MM.1S (cell line): ENCODE results near the gene TXNDC17.

Experiments
- DNase-seq: peaks from one replicate; pipeline ENCODE4 v3.0.0-alpha.2; 2015
- H2AFZ ChIP-seq: fragments of 300-600 bp; sonication (generic); 2 replicates; pipeline ENCODE4 v1.6.0; 2016; ENCODE audit warnings: antibody characterized with exemption, low read length
- H3F3A ChIP-seq: fragments of 300-600 bp; sonication (generic); 2 replicates; pipeline ENCODE4 v1.6.1; 2016; ENCODE audit warnings: mild to moderate bottlenecking, antibody characterized with exemption, low read length, moderate library complexity, mixed read lengths; ENCODE audit not compliant: insufficient read depth
- H3K27ac ChIP-seq: fragments of 300-600 bp; sonication (generic); 2 replicates; pipeline ENCODE4 v1.5.1; 2016; ENCODE audit warnings: mild to moderate bottlenecking, low read length
- H3K27me3 ChIP-seq: fragments of 300-600 bp; sonication (generic); replicated peaks from 2 replicates; pipeline ENCODE4 v1.6.0; 2016; ENCODE audit warnings: low read length; ENCODE audit not compliant: insufficient read depth
- H3K36me3 ChIP-seq: fragments of 300-600 bp; sonication (generic); replicated peaks from 2 replicates; pipeline ENCODE4 v1.6.1; 2016; ENCODE audit warnings: mild to moderate bottlenecking, low read length, mixed read lengths; ENCODE audit not compliant: insufficient read depth
- H3K4me1 ChIP-seq: fragments of 300-600 bp; sonication (generic); 2 replicates; pipeline ENCODE4 v1.6.1; 2016; ENCODE audit warnings: low read length, mixed read lengths
- H3K4me2 ChIP-seq: fragments of 300-600 bp; sonication (generic); 2 replicates; pipeline ENCODE4 v1.6.0; 2016; ENCODE audit warnings: low read depth, low read length
- H3K4me3 ChIP-seq: fragments of 300-600 bp; sonication (generic); 2 replicates; pipeline ENCODE4 v1.5.1; 2016; ENCODE audit warnings: low read length, mixed read lengths
- H3K79me2 ChIP-seq: fragments of 300-600 bp; sonication (generic); 2 replicates; pipeline ENCODE4 v1.6.1; 2016; ENCODE audit warnings: mixed run types, low read length, mixed read lengths
- H3K9ac ChIP-seq: fragments of 300-600 bp; sonication (generic); 2 replicates; pipeline ENCODE4 v1.6.1; 2016; ENCODE audit warnings: low read length, mixed read lengths
- H3K9me2 ChIP-seq: fragments of 300-600 bp; sonication (generic); replicated peaks from 2 replicates; pipeline ENCODE4 v1.6.1; 2016; ENCODE audit warnings: mild to moderate bottlenecking, low read length, mixed read lengths; ENCODE audit not compliant: insufficient read depth
- H3K9me3 ChIP-seq: fragments of 300-600 bp; sonication (generic); replicated peaks from 2 replicates; pipeline ENCODE4 v1.6.1; 2016; ENCODE audit warnings: mild to moderate bottlenecking, low read length, mixed read lengths; ENCODE audit not compliant: insufficient read depth
- H4K20me1 ChIP-seq: fragments of 300-600 bp; sonication (generic); 2 replicates; pipeline ENCODE4 v1.6.1; 2016; ENCODE audit warnings: mild to moderate bottlenecking, low read length, moderate library complexity, mixed read lengths; ENCODE audit not compliant: insufficient read depth
- EZH2 ChIP-seq: fragments of 300-600 bp; sonication (generic); optimal IDR thresholded peaks from 2 replicates; pipeline ENCODE3; 2017; ENCODE audit warnings: low read depth, mild to moderate bottlenecking, antibody characterized with exemption, low read length, mixed read lengths
- EZH2phosphoT487 ChIP-seq: fragments of 300-600 bp; sonication (generic); IDR thresholded peaks from 2 replicates; pipeline ENCODE4 v1.6.1; 2018; ENCODE audit warnings: antibody characterized with exemption, low read length
- TF ChIP-seq, protein P1 (sequence below): fragments of 300-600 bp; sonication (generic); IDR thresholded peaks from 2 replicates; pipeline ENCODE4 v1.5.1; 2016; ENCODE audit warnings: antibody characterized with exemption, low read length, mixed read lengths

Gene TXNDC17

DNA sequence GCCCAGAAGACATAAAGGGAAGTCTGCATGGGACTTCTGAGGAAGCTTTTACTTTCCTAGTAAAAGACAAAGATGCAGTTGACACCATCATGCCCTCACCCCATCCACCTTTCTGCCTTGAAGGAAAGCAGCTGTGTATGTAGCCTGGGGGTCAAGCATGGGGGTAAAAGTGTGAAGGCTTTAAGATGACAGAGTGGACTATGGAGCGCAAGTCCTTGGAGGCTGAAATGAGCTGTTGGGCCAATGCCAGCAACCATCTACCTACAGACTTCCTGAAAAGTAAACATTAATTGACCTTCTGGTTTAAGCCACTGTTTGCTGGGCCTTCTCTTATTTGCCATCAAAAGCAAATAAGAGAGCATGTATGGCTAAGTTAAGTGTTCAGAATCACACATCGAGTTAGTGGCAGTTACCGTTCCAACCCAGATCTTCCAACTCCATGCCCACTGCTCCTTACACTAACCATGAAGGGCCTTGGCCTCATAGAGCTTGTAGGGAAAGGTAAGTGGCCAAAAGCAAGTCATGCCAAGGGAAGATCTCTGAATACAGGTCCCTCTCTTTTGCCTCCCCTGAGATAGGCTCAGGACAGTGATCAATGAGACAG is 42.3 kb downstream of the TXNDC17 start:
- Histone ChIP-seq H3K27ac (no peak overlapping the region), H4K20me1 (no peaks in the 10 kb centered on the region), H2AFZ (no peak overlapping the region), H3K9ac (no peak overlapping the region), H3K4me1 (no peaks in the 10 kb centered on the region), H3K4me2 (no peak overlapping the region), H3K36me3 (no peaks in the 10 kb centered on the region), H3K9me2 (no peaks in the 10 kb centered on the region), H3K79me2 (no peaks in the 10 kb centered on the region), H3F3A (no peaks in the 10 kb centered on the region), H3K27me3 (peaks cover 52% of the 10 kb centered on the region), H3K4me3 (no peak overlapping the region), H3K9me3 (no peaks in the 10 kb centered on the region)
- no peak for DNase-seq
- TF ChIP-seq, protein P1, sequence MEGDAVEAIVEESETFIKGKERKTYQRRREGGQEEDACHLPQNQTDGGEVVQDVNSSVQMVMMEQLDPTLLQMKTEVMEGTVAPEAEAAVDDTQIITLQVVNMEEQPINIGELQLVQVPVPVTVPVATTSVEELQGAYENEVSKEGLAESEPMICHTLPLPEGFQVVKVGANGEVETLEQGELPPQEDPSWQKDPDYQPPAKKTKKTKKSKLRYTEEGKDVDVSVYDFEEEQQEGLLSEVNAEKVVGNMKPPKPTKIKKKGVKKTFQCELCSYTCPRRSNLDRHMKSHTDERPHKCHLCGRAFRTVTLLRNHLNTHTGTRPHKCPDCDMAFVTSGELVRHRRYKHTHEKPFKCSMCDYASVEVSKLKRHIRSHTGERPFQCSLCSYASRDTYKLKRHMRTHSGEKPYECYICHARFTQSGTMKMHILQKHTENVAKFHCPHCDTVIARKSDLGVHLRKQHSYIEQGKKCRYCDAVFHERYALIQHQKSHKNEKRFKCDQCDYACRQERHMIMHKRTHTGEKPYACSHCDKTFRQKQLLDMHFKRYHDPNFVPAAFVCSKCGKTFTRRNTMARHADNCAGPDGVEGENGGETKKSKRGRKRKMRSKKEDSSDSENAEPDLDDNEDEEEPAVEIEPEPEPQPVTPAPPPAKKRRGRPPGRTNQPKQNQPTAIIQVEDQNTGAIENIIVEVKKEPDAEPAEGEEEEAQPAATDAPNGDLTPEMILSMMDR, result no peak
- TF ChIP-seq EZH2, result no peak
- no peak for TF ChIP-seq EZH2phosphoT487

DNA sequence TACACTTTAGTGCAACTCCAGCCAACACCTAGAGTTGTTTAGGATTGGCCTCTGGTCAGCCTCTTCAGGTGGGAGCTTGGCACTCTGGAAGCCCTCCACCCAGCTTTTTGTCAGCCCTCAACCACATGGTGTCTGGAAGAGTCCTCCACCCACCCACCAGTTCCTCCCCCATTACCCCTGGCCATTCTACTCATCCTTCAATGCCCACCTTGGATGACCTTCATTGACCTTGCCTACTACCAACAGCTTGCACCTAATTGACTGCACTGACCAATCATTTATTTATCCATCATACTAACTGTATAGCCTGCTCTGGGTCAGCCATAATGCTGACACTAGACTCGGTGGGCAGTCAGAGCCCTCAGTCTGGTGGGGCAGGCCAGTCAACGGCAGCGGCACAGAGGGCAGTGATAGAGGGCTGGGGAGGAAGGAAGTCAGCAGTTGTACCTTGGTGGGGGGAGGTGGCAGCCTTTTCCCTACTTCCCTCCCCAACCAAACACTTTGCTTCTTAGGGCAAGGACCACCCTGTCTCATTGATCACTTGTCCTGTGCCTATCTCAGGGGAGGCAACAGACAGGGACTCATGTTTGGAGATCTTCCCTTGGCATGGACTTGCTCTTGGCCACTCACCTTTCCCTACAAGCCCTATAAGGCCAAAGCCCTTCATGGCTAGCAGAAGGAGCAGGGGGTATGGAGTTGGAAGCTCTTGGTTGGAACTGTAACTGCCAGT is 43.0 kb downstream of the TXNDC17 start:
- no peak for DNase-seq
- H3K4me3 ChIP-seq, result no peak overlapping the region
- no peaks in the 10 kb centered on the region for H3K9me3 ChIP-seq
- no peaks in the 10 kb centered on the region for H3K4me1 ChIP-seq
- no peak overlapping the region for H3K27ac ChIP-seq
- no peaks in the 10 kb centered on the region for H3F3A ChIP-seq
- H2AFZ ChIP-seq, result no peak overlapping the region
- H3K9ac ChIP-seq, result no peak overlapping the region
- no peaks in the 10 kb centered on the region for H3K9me2 ChIP-seq
- H3K4me2 ChIP-seq, result no peak overlapping the region
- no peaks in the 10 kb centered on the region for H4K20me1 ChIP-seq
- TF ChIP-seq EZH2phosphoT487 (no peak), EZH2 (no peak)
- TF ChIP-seq, protein P1, result no peak
- H3K36me3 ChIP-seq, result no peaks in the 10 kb centered on the region
- no peaks in the 10 kb centered on the region for H3K79me2 ChIP-seq
- peaks cover 45% of the 10 kb centered on the region for H3K27me3 ChIP-seq

DNA sequence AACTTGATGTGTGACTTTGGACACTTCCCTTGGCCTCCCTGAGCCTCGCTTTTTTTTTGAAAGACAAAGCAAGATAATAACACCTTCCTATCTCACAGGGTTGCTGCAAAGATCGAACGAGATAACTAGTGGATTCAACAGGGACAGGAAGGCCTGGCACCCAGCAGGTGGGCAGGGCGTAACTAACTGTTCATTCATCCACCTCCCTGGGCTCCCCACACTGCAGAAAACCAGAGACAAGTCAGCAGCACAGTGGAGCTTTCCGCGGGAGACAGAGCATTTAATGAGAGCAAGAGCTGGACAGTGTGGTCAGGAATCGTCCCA is 43.6 kb downstream of the TXNDC17 start:
- Histone ChIP-seq H3K9ac (no peak overlapping the region), H3F3A (no peaks in the 10 kb centered on the region), H2AFZ (no peak overlapping the region), H3K4me1 (no peaks in the 10 kb centered on the region), H3K9me3 (no peaks in the 10 kb centered on the region), H3K9me2 (no peaks in the 10 kb centered on the region), H3K4me3 (no peak overlapping the region), H3K27me3 (peaks cover 42% of the 10 kb centered on the region), H3K36me3 (no peaks in the 10 kb centered on the region), H3K4me2 (no peak overlapping the region), H3K79me2 (no peaks in the 10 kb centered on the region), H3K27ac (no peak overlapping the region), H4K20me1 (no peaks in the 10 kb centered on the region)
- no peak for DNase-seq
- TF ChIP-seq EZH2, result no peak
- TF ChIP-seq EZH2phosphoT487, result no peak
- TF ChIP-seq, protein P1, result no peak
